ENCODE measurements around the gene GAB2. TPM values are rescaled to one million over a fixed set of nuclear protein-coding genes. Genes with fewer than 3 reads are reported as not detected.

GAB2 gene
- total and polyA plus RNA-seq, 2 of the 13 experiments (the other 11 are each of a cell fraction or from before 2014, with no cell fraction given) = 4.1 to 8.6 TPM

DNA sequence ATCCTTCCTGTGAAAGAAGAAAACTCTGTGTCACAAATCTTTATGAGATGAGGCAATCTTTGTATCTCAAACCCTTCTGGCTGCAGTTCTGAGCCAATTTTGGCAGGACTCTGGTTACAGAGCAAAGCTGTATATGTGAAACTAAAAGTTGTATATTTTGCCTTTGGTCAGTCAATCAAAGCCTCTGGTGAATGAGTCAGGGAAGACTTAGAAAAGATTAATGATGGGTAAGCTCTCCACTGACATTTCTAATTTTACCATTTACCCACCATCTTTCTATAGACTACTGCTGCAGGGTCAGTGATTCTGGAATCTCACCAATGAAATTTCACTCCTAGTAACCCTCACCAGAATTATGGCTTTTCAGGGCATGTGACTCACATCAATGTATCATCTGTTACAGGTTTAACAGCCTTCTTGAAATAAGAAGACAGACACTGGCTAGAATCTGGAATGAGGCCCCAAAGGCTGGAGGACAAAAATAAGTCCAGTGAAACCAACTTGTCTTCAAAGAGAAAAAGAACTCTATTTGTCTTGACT lies 185.6 kb downstream of the GAB2 start:
- Histone ChIP-seq H3K9me3 (ENCODE audit: low read length) (no peaks in the 10 kb centered on the region), H4K20me1 (ENCODE audit: insufficient read depth, low read length) (no peaks in the 10 kb centered on the region), H3K79me2 (ENCODE audit: insufficient read depth, low read length) (no peaks in the 10 kb centered on the region), H3K27me3 (ENCODE audit: control insufficient read depth in 1 of 2, insufficient read depth in 2 of 2, low read length in 2 of 2) (no peaks in the 10 kb centered on the region), H3K4me2 (ENCODE audit: low read depth, low read length) (no peak overlapping the region), H3K4me1 (ENCODE audit: insufficient read depth, low read length) (peaks cover 18% of the 10 kb centered on the region), H3K9ac (ENCODE audit: insufficient read depth, low read depth, low read length) (no peak overlapping the region), H2AFZ (ENCODE audit: low read length) (no peak overlapping the region), H3K36me3 (replicated peaks in 1 of 2; ENCODE audit: control insufficient read depth in 1 of 2, insufficient read depth in 2 of 2, low read length in 2 of 2) (no peaks in the 10 kb centered on the region; a peak in 1 of 5 replicates), H3K27ac (ENCODE audit: extremely low read length, insufficient read depth, low read length) (no peak overlapping the region), H3K4me3 (replicated peaks in 1 of 3; ENCODE audit: insufficient read depth in 1 of 3, low read depth in 2 of 3, low read length in 3 of 3) (no peak overlapping the region)
- ATAC-seq (no peak), FAIRE-seq (no peak), DNase-seq (ENCODE audit: low spot score) (no peak)
- ChIA-PET CTCF (ENCODE audit: low intra/inter-chr PET ratio, low total read pairs) (no interaction called here), POLR2A (no interaction called here)
- intact Hi-C loops (cut with micrococcal nuclease; ENCODE audit: unreplicated experiment) = no loop called here
- no peak for TF ChIP-seq ZNF468 (CRISPR knock-in tag; IDR thresholded peaks at IDR 0.05)
- no peak for TF ChIP-seq FOSL1 (CRISPR knock-in tag; IDR thresholded peaks at IDR 0.05; ENCODE audit: borderline replicate concordance)
- TF ChIP-seq, protein P1, sequence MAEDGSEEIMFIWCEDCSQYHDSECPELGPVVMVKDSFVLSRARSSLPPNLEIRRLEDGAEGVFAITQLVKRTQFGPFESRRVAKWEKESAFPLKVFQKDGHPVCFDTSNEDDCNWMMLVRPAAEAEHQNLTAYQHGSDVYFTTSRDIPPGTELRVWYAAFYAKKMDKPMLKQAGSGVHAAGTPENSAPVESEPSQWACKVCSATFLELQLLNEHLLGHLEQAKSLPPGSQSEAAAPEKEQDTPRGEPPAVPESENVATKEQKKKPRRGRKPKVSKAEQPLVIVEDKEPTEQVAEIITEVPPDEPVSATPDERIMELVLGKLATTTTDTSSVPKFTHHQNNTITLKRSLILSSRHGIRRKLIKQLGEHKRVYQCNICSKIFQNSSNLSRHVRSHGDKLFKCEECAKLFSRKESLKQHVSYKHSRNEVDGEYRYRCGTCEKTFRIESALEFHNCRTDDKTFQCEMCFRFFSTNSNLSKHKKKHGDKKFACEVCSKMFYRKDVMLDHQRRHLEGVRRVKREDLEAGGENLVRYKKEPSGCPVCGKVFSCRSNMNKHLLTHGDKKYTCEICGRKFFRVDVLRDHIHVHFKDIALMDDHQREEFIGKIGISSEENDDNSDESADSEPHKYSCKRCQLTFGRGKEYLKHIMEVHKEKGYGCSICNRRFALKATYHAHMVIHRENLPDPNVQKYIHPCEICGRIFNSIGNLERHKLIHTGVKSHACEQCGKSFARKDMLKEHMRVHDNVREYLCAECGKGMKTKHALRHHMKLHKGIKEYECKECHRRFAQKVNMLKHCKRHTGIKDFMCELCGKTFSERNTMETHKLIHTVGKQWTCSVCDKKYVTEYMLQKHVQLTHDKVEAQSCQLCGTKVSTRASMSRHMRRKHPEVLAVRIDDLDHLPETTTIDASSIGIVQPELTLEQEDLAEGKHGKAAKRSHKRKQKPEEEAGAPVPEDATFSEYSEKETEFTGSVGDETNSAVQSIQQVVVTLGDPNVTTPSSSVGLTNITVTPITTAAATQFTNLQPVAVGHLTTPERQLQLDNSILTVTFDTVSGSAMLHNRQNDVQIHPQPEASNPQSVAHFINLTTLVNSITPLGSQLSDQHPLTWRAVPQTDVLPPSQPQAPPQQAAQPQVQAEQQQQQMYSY (CRISPR knock-in tag; IDR thresholded peaks at IDR 0.05) = no peak
- TF ChIP-seq, protein P2, sequence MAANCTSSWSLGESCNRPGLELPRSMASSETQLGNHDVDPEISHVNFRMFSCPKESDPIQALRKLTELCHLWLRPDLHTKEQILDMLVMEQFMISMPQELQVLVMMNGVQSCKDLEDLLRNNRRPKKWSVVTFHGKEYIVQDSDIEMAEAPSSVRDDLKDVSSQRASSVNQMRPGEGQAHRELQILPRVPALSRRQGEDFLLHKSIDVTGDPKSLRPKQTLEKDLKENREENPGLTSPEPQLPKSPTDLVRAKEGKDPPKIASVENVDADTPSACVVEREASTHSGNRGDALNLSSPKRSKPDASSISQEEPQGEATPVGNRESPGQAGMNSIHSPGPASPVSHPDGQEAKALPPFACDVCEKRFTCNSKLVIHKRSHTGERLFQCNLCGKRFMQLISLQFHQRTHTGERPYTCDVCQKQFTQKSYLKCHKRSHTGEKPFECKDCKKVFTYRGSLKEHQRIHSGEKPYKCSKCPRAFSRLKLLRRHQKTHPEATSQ (CRISPR knock-in tag; IDR thresholded peaks at IDR 0.05; ENCODE audit: borderline replicate concordance) = no peak
- no peak for TF ChIP-seq MXI1 (IDR thresholded peaks at IDR 0.05; ENCODE audit: borderline replicate concordance, low read depth, low read length)
- TF ChIP-seq MAFF (IDR thresholded peaks at IDR 0.05; ENCODE audit: low read depth, low read length) = no peak
- TF ChIP-seq TMF1 (CRISPR knock-in tag; IDR thresholded peaks at IDR 0.05; ENCODE audit: low read depth) = no peak
- BruUV-seq (replicated peaks) = no TSS peak
- in situ Hi-C loops (cut with HindIII; ENCODE audit: extremely low pct_ligation_motif_present, low pct_unique_long_range_greater_than_20kb) = no loop called here
